Muscle of arm (tissue), 12 donors: ENCODE measurements around the gene POLDIP3. TPM values are rescaled to one million over a fixed set of nuclear protein-coding genes. Genes with fewer than 3 reads are reported as not detected.

ENCODE experiments used
- DNase-seq: peaks from one replicate; pipeline ENCODE4 v3.0.0-alpha.2; 2013
- polyA plus RNA-seq, 12 donors: library from polyadenylated mRNA; unstranded; fragments of 120-200 nt; gene quantifications; one replicate each; pipeline ENCODE4 v1.2.1, GENCODE V29; 2013; ENCODE audit not compliant: insufficient read length in 12 of 12

POLDIP3 gene
- polyA plus RNA-seq, 12 donors: 54.2 to 73.3 (median 59.4) TPM; not detected in 1

DNA sequence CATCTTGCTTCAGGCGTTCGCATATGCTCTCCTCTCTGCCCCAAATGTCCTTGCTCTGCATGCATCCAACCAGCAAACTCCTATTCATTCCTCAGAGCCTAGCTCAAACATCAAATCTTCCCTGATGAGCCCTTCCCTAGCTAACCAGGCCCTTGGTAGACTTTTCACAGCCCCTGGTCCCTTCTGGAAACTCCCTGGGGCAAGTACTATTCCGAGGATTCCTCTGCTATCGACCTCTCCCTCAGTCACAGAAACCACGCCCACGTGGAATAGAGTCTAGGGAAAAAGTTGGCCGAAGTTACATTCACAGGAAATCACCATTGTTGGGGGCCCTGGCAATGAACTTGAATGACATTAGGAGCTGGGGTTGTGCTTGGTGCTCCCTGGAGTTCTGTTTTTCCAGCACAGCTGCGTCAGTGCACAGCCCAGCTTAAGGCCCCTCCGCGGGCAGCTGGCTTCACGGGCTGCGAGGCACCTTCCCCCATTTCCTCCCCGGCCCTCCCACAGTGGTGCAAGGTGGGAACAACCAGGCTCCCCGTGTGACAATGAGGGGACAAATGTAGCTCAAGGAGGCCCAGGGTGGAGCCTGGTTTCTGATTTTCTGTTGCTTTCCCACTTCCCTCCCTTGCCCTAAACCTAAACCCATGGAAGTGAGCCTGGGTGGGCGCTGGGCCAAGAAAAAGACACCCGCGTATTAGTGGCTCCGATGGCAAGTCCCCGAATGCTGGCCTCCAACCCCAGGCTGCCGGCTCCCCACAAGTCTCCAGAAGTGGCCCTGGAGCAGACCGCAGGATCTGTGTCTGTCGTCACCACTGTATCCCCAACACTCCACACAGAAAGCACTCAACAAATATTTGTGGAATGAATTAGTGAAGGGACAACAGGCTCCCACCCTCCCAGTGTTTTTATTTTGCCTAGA is 30.0 kb upstream of the POLDIP3 start:
- DNase-seq: peak; percentile 41

DNA sequence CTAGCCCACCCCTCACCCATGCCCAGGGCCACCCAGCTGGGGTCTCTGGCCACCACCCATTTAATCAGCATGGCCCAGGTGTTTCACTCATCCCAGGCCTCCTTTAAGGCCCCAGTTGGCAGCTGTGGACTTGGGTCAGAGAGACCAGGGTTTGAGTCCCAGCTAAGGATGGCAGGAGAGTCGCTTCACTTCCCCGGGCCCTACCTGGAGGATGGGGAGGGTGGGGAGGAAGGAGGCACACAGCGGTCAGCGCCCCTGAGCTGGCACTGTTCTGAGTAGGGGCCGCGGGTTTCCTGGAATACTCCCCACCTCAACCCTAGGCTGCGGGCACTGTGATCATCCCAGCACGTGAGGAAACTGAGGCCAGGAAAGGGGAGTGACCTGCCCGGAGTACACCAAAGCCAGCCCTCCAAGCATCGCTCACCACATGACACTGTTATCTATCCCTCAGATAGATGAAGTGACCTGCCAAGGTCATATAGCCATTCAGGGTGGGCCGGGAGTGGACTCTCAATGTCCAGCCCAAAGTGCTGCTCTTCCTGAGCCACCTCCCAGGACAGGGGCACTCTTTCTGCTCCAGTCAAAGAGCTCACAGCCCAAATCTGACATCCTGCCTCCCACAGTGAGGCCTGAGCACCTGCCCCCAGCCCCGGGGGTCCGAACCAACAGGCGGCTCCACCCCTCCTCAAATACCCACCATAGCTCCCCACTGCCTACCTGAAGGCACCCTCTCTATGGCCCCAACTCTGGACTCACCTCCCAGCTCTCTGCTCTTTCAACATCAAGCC is 29.1 kb upstream of the POLDIP3 start:
- DNase-seq: no peak

DNA sequence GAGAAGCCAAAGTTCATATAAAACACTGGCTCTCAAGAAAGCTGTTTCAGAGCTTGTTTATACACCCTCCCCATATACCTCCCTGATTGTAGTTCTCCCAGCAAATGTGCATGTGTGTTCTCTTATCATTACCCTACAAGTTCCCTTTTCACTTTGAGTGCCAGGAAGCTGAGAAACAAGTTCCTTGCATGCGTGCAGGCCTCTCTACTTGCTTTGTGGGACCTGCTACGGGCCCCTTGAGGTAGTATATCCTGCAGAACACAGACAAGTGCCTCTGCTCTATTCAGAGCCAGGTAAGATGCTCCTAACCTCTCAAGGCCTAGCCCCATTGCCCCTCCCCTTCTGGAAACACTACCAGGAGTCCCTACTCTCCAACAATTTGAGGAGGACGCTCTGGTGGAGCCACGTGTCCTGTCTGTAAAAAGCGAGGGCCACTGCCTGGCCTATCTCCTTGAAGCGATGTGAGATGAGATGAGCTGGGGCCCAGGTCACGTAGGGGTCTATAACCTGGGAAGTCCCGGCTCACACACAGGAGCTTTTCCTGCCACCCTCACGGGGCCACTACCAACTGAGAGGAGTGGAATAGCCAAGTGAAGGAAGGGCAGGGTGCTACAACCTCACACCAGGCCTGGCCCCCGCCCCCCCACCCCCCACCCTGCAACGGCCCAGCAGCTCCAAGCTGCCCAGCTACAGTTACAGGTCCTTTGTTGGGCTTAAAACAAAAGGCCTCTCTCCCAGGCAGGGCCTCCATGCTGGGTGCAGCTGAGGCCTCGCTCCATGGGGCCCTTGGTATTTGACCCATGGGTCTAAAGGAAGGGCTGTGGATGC is 28.3 kb upstream of the POLDIP3 start:
- DNase-seq: no peak

DNA sequence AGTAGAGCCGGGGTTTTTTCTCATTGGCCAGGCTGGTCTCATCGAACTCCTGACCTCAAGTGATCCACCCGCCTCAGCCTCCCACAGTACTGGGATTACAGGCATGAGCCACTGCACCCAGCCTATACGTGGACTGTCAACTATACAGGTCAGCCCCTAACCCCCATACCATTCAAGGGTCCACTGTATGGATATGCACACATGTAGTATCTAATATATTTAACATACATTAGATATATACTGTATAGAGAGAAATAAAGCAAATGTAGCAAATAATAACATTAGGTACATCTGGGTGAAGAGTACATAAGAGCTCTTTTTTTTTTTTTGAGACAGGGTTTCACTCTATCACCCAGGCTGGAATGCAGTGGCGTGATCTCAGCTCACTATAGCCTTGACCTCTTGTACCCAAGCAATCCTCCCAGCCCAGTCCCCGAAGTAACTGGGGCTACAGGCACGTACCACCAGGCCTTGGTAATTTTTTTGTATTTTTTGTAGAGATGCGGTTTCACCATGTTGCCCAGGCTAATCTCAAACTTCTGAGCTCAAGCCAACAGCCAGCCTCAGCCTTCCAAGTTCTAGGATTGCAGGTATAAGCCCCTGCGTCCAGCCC is 27.2 kb upstream of the POLDIP3 start:
- no peak for DNase-seq

DNA sequence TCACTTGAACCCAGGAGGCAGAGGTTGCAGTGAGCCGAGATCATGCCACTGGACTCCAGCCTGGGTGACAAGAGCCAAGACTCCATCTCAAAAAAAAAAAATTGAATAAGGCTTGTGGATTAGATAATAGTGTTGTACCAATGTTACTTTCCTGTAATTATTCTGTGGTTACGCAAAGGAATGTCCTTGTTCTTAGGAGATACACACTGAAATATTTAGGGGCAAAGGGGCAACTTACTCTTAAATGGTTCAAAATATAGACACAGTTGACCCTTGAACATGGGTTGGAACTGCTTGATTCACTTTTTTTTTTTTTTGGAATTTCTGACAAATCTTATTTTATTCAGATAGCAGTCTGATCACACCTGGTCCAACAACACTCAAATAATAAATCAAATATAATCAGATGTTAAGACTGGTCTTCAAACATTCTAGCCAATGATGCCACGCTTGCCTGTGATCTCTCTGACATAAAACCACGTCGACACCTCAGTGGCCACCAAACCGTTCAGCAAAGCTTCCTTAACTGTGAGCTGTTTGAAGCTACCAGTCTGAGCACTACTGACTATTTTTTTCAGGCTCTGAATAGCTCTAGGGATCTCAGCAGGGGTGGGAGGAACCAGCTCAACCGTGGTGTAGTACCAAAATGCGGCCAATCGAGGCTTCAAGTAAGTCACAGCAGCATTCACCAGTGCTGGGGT is 25.0 kb upstream of the POLDIP3 start:
- no peak for DNase-seq

DNA sequence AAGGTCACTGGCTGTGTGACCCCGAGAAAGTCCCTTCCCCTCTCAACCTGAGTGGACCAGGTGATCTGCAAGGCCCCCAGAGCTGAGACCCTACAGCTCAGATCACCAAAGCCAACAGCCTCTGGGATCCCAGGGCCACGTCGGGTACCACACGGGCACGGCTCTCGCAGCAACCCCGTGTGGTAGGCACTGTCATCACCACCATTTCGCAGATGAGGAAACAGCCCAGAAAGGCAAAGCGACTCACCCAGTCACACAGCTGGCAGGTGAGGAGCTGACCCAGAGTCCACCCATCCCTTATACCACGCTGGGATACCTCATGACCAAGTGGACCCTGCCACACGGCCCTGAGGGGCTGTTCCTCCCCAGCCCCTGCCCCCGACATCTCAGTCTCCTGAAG is 22.9 kb upstream of the POLDIP3 start:
- no peak for DNase-seq

DNA sequence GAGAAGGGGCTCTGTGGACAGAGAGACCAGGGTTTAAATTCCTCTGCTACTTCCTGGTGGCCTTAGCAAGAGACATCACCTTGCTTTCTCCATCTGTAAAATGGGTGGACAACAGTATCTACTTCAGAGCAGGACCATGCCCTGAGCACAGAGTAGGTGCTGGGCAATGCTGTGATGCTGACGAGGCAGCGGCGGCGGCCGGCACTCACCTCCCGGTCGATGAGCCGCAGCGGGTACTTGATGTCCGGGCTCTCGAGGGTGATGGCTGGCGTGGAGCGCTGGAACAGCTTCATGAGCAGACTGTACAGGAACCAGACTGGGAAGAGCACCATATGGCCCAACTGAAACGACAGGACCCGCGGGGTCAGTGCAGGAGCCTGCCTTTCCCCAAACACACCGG is 21.8 kb upstream of the POLDIP3 start:
- DNase-seq: no peak

DNA sequence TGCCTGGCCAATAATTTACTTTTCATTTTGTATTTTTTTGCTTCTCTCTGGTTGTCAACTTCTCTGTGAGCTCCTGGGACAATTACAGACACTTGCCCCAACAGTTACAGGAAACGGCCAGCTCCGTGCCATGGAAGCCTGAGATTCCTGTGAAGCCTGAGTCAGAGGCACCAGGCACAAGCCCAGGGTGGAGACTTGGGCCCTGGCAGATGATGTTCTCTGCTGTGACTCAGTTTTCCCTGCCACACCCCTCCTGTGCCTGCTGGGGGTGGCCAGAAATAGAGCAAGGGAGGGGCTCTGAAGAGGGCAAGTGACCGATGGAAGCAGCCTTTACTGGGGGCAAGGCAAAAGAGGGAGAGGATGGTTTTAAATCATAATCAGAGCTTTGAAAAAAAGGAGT is 20.8 kb upstream of the POLDIP3 start:
- DNase-seq: no peak

DNA sequence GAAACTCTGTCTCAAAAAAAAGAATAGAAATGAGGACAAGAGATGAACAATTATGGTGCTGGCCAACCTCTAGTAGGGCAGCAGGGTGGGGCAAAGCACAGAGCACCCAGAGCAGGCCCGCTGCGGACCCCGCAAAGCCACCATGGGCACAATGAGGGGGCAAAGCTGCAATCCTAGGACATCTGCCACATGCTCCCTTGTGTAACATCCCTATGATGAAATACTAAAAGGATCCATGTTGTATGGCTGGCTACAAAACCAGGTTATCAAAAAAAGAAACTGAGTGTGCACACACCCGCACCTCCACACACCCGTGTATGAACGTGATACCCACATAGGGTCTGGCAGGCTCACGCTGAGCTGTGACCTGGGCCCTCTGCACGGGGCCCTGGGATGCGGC is 18.3 kb upstream of the POLDIP3 start:
- DNase-seq: no peak

DNA sequence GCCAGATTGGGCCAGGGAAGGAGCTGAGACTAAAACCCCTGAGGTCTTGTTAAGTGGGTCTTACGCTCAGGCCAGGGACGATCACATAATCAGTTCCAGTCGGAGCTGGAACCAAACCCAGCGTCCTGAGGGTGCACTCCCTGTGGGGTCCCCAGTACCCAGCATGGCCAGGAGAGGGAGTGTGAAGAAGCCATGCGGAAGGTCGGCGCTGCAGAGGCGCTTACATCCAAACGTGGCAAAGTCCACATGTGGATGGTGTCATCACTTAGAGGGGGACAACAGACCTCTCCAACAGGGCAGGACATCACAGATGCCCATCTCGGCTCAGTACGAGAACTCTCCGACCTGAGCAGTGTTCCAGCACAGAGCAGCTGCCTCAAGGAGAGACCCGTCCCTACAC is 17.4 kb upstream of the POLDIP3 start:
- no peak for DNase-seq

DNA sequence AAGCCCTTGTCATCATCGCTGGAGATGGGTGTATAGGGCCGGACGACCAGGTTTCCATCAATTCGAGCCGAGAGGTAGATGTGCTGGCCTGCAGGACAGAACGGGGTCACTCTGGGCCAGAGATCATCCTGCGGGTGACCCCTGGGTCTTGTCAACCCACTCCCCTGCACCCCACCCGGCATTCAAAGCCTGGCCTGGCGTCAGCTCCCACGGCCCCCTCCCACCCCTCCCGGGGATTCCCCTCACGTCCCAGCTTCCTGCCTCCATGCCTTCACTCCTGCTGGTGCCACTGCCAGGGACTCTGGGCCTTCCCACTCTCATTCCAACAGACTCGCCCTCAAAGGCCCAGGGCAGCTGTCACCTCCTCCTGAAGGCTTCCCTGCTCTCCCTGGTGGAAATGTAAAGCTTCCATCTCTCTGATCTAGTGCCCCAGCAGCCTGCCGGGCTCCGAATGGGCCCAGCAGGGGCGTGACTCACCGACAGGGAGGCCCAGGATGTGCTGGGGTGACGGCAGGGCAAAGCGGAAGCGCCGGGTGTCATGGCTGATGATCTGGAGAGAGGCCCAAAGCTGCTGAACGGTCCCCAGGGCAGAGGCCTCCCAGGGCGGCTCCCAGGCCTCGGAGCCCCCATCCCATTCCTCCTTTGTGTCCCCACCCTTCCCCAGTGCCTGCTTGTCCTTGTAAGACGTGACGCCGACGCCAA is 16.4 kb upstream of the POLDIP3 start:
- DNase-seq: no peak

DNA sequence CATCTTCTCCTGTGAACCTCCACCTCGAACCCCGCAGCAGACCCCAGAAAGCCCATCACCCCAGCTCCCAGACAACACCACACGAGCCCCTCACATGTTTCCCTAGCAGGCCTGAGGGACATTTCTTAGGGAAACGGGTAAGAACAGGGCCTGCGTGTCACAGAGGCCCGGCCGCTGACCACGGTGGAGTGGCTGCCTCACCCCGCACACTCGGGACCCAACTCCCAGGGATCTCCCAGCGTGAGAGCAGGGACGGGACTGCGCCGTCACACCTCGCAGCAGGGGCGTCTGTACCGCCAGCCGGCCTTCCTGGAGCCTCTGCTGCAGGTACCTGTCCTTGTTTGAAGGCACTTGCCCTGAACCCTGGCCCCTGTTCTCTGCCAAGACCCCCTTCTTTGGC is 15.5 kb upstream of the POLDIP3 start:
- DNase-seq: no peak

DNA sequence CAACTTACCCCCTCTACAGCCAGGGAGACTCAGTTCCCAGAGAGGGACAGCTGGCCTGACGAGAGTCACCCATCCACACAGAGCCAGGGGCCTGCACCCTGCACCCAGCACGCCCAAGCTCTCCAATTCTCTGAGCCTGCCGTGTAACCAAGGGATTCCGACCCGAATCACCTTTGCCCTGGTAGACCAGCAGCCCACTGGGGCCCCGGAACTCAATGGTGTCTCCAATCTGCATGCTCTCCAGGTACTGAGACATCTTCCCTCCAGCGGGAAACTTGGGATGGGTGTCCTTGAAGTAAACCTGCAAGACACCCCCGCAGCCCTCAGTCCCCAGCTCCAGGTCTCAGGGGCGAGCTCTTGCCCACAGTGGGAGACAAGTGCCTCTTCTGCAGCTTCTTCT is 13.3 kb upstream of the POLDIP3 start:
- DNase-seq: no peak

DNA sequence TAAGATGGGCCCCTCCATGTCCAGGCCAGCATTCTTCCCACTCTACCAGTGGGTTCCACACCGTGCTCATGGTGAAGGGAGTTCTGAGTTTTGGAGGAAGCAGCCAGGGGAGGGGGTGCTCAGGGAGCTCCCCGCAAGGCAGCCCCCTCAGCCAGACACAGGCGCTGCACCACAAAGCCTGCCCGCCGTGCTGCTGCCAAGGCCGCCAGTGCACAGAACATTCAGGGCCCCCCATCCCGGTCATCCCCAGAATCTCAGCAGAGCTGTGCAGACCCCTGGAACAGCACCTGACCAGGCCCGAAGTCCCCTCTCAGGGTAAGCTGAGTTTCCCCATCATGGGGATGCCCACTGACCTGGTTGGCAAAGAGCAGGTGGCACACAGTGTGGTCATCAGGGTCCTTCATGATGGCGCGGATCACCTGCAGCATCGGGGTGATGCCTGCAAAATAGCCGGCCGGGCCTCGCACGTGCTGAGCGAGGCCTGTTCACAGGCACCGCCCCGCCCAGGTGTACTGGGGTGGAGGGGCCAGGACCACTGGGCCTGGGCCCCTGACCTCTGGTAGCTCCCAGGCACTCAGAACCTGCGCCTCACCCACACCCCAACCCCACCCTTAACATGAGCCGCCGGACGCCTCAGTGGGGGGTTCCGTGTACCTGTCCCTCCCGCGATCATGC is 12.4 kb upstream of the POLDIP3 start:
- DNase-seq: no peak

DNA sequence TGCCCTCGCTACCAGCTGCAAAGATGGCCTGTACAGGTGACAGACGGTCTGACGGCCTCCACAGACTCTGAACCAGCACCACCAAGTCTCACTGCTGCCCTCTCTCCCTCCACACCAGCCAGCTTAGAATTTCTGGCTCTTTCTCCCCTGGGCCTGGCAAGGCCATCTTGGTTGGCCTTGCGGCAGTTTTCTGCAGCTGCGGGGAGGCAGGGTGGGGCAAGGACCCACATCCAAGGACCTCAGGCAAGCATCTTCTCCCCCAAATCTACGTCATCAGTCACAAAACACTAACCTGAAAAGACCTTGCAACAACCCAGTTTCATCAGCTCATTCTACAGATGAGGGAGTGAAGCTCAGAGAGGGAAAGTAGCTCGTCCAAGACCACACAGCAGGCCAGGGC is 11.7 kb upstream of the POLDIP3 start:
- DNase-seq: no peak

DNA sequence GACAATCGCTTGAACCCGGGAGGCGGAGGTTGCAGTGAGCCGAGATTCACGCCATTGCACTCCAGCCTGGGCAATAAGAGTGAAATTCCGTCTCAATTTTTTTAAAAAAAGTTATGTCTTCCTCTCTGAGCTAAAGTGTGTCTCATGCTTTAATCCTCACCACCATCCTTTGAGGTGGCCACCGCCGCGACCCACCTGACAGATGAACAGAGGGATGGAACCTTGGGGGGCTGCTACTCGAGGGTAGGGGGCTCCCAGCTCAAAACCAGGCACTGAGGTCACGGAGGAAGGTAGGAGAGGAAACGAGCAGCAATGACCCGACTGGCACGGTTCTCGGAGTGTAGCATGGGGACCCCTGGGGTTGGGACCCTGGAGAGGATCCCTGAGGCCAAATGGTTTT is 10.7 kb upstream of the POLDIP3 start:
- no peak for DNase-seq

DNA sequence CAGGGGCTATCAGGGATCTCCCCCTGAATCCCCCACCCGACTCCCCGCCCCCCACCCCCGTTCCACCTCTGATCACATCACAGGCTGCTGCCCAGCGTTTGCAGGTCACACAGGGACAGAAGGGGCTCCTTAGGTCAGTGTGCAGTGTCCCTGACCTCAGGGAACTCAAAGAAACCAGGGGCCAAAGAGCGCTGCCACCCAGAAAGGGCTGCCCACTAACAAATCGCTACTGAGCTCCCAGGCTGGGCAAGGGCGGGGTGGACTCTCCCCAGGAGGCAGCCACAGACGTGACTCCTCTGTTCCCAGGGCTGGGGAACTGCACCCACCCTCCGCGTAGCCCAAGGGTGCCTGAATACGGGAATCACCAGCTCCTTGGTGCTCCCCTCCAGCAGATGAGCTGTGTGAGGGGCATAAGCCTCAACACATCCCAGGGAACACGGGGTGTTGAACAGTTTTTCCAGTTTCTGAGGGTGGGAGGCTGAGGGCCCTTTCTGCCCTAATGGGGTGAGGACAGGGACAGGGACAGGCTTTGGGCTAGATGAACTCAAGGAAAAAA is 9.9 kb upstream of the POLDIP3 start:
- no peak for DNase-seq

DNA sequence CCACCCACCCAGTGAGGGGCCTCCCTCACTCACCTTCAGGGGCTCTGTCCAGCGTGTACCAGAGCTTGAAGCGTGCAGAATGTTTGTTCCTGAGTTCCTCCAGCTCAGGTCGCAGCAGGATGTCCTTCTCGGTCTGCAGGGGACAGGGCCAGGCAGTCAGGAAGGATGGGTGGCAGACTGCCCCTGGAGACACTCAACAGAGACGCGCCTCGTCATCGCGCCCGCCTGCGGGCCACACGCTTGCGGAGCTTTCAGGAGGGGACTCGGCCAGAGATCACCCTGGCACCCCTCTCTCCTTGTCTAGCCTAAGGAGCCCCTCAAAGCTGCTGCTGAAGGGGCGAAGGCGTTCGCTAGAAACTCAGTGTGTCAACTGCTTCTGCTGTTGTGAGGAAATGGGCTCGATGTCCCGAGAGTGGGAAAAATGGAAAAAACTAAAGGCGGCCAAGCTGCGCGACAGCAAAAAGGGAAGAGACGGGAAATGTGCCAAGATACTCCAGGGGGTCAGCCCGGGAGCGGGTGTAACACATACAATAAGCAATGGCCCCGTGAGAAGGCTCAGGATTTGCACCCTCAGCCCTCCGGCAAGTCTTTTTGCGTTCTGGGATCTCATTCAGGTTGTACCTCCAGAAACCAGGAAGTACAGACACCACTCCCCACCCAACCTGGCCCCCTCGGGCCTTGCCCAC is 9.2 kb upstream of the POLDIP3 start:
- DNase-seq: no peak

DNA sequence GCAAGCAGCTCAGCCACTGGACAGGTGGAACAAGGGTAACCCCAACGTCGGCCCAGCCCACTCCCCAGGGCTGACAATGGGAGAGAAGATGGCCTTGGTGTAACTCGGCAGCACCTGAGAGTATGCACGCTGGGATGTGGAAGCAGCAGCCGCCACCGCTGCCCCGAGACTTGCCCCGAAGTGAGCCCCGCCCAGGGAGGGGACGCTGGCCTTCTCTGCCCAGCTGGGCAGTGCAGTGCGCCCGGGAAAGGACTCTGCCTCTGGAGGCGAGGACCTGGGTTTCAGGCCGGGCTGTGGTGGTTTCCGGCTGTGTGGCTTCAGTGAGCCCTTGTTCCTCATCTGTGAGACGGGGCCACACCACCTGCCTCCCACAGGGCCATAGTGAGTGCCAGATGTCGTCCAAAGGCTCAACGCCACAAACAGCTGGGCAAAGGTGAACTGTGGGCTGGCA is 8.6 kb upstream of the POLDIP3 start:
- no peak for DNase-seq
